Right hindlimb (tissue), 1 donor: Measurements from ENCODE around the gene DGCR6.
"Not testable (repeated sequence)": the region's sequence is repeated elsewhere in the genome, so short reads cannot be mapped to it uniquely, and the experiment has no call there.

Experiments used
- DNase-seq: peaks from one replicate; pipeline ENCODE4 v3.0.0-alpha.2; 2018

Gene DGCR6

DNA sequence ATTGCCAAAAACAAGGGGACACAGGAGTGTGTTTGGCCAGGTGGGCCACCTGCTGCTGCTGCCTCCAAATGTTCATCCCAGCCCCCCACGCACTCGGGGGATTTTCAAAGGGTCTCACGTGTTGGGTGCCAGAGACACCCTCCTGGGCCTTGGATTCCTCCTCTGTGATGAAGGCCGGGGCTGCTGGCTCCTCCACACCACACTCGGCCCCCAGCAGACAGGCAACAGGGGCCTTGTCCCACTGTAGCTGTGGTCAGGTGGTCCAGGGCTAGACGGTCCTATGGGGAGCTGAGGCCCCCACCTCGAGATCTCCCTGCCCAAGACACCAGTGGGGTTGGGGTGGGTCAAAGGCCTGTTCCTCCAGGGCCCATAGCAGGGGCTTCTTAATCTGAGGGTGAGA, 55.1 kb downstream of the DGCR6 start:
- DNase-seq, result not testable (repeated sequence)
